Tibial nerve (tissue), 4 donors: Measurements from ENCODE around the gene RAD51.

Source experiments
- CTCF ChIP-seq, 5 experiments: fragments of 200-600 bp in 3 of 5; fragments of 450-650 bp in 2 of 5; sonication (generic) in 3 of 5; IDR thresholded peaks; one replicate each; pipeline ENCODE4 v1.5.1; 2016 to 2019; ENCODE audit warnings: antibody characterized with exemption in 5 of 5, mild to moderate bottlenecking in 3 of 5, moderate library complexity in 2 of 5
- EP300 ChIP-seq, 2 donors: sonication (generic); formaldehyde crosslinking; IDR thresholded peaks; one replicate each; pipeline ENCODE4 v1.6.1; 2017; ENCODE audit warnings: antibody characterized with exemption in 2 of 2, mild to moderate bottlenecking in 1 of 2
- POLR2A ChIP-seq, 2 donors: fragments of 450-650 bp; IDR thresholded peaks; one replicate each; pipeline ENCODE4 v1.6.1; 2017; ENCODE audit warnings: antibody characterized with exemption in 2 of 2, mild to moderate bottlenecking in 2 of 2, moderate library complexity in 2 of 2

- TF ChIP-seq CTCF (IDR thresholded peaks at IDR 0.05) (no peak), EP300 (IDR thresholded peaks at IDR 0.05) (no peak), POLR2A (IDR thresholded peaks at IDR 0.05) (no peak)
Observed at GRCh38 chr15:40767838-40768500, 73.0 kb downstream of the RAD51 start.
